ENCODE data around the gene ZNF148.

- TF ChIP-seq POLR2A (IDR thresholded peaks at IDR 0.05) (no peak), CTCF (IDR thresholded peaks at IDR 0.05 in 4 of 5, conservative IDR thresholded peaks at IDR 0.05 in 1 of 5) (no peak)
These were observed 990 bp upstream of the ZNF148 start for GRCh38 chr3:125375950-125376679.
